H1 (cell line): ENCODE results near the gene DPEP3. TPM values are rescaled to one million over a fixed set of nuclear protein-coding genes. Genes with fewer than 3 reads are reported as not detected.

Experiments used
- BCL11A ChIP-seq, 2 experiments: IDR thresholded peaks; one replicate each; pipeline ENCODE4 v1.6.1; 2011; ENCODE audit warnings: low read depth in 2 of 2, low read length in 2 of 2, mild to moderate bottlenecking in 2 of 2
- CBX5 ChIP-seq: fragments of 300-800, 300-1000 bp; sonication (generic); IDR thresholded peaks from 2 replicates; pipeline ENCODE4 v1.7.1; 2016; ENCODE audit warnings: antibody characterized with exemption, low read length, low read depth
- EGR1 ChIP-seq: IDR thresholded peaks from 2 replicates; pipeline ENCODE4 v1.6.1; 2011; ENCODE audit warnings: low read depth, low read length, borderline replicate concordance
- EP300 ChIP-seq, 2 experiments: IDR thresholded peaks; 1 replicate in 1 of 2; 2 replicates in 1 of 2; pipeline ENCODE4 v1.6.1; 2011 to 2012; ENCODE audit warnings: low read depth in 2 of 2, low read length in 2 of 2, mild to moderate bottlenecking in 2 of 2, borderline replicate concordance in 1 of 2, inconsistent platforms in 1 of 2, moderate library complexity in 1 of 2
- GTF2F1 ChIP-seq: IDR thresholded peaks from 2 replicates; pipeline ENCODE4 v1.6.1; 2012; ENCODE audit warnings: low read depth, low read length, improper control_type of control experiment, borderline replicate concordance
- KDM1A ChIP-seq: fragments of 200-600, 300-600 bp; sonication (generic); IDR thresholded peaks from 2 replicates; pipeline ENCODE4 v1.7.1; 2016; ENCODE audit warnings: mild to moderate bottlenecking, low read length, borderline replicate concordance
- KDM4A ChIP-seq: IDR thresholded peaks from one replicate; pipeline ENCODE4 v1.7.1; 2012; ENCODE audit warnings: low read depth, mild to moderate bottlenecking, moderate library complexity, low read length, inconsistent platforms; ENCODE audit not compliant: severe bottlenecking
- NANOG ChIP-seq: IDR thresholded peaks from 2 replicates; pipeline ENCODE4 v1.6.1; 2011; ENCODE audit warnings: low read length, low read depth, mild to moderate bottlenecking, inconsistent platforms; ENCODE audit not compliant: insufficient read depth, poor library complexity, severe bottlenecking
- NRF1 ChIP-seq: IDR thresholded peaks from 2 replicates; pipeline ENCODE4 v1.6.1; 2011; ENCODE audit warnings: mild to moderate bottlenecking, low read depth, low read length, improper control_type of control experiment
- POLR2A ChIP-seq, 2 experiments: IDR thresholded peaks; 1 replicate in 1 of 2; 2 replicates in 1 of 2; pipeline ENCODE4 v1.6.1; 2011; ENCODE audit warnings: low read depth in 2 of 2, low read length in 2 of 2, mild to moderate bottlenecking in 2 of 2; ENCODE audit errors: control extremely low read depth in 1 of 2
- RBBP5 ChIP-seq: IDR thresholded peaks from 2 replicates; pipeline ENCODE4 v1.7.1; 2012; ENCODE audit warnings: low read depth, mild to moderate bottlenecking, inconsistent platforms, low read length, moderate library complexity, borderline replicate concordance
- RNF2 ChIP-seq: fragments of 200-900, 300-1000 bp; sonication (generic); IDR thresholded peaks from 2 replicates; pipeline ENCODE4 v1.7.1; 2016; ENCODE audit warnings: borderline replicate concordance, low read depth, mild to moderate bottlenecking, antibody characterized with exemption, low read length; ENCODE audit not compliant: poor library complexity, severe bottlenecking; ENCODE audit errors: missing control alignments
- SUZ12 ChIP-seq: fragments of 200-600 bp; sonication (generic); IDR thresholded peaks from 2 replicates; pipeline ENCODE4 v1.6.1; 2012; ENCODE audit warnings: mild to moderate bottlenecking, inconsistent platforms, low read length, moderate library complexity, mixed read lengths
- TAF7 ChIP-seq: optimal IDR thresholded peaks from 2 replicates; pipeline ENCODE3; 2011; ENCODE audit warnings: low read depth, mild to moderate bottlenecking, inconsistent platforms, low read length, moderate library complexity, borderline replicate concordance
- polyA plus RNA-seq, 7 experiments: library from polyadenylated mRNA; depleted of rRNA in 3 of 7; stranded (reverse) in 5 of 7; unstranded in 2 of 7; fragments of >200 nt in 5 of 7; fragments of 200-250 nt in 2 of 7; gene quantifications; 1 replicate in 5 of 7; 2 replicates in 1 of 7; 4 replicates in 1 of 7; pipeline versions ENCODE4 v1.2.1 to v1.2.3, GENCODE V29; 2011 to 2013; ENCODE audit warnings: missing spikeins in 2 of 7, mixed read lengths in 2 of 7
- total RNA-seq: library from RNA; stranded (reverse); fragmentation: NEBNext Ultra II Directional; extraction: Animal tissue kit (Norgen Biotek cat#: 25700); gene quantifications from 2 replicates; pipeline ENCODE4 v1.2.1, GENCODE V29; 2021
- TF ChIP-seq, protein P1 (sequence below): IDR thresholded peaks from 2 replicates; pipeline ENCODE4 v1.6.1; 2012; ENCODE audit warnings: inconsistent platforms
- TF ChIP-seq, protein P2 (sequence below), 3 experiments: IDR thresholded peaks; 1 replicate in 2 of 3; 2 replicates in 1 of 3; pipeline versions ENCODE4 v1.5.1 to v1.6.1; 2011; ENCODE audit warnings: low read length in 3 of 3, mild to moderate bottlenecking in 3 of 3, inconsistent platforms in 2 of 3, low read depth in 1 of 3, moderate library complexity in 1 of 3; ENCODE audit not compliant: insufficient read depth in 1 of 3; ENCODE audit errors: control extremely low read depth in 1 of 3
- TF ChIP-seq, protein P3 (sequence below): IDR thresholded peaks from 2 replicates; pipeline ENCODE4 v1.6.1; 2012; ENCODE audit warnings: low read length, inconsistent platforms

The DPEP3 gene
- total and polyA plus RNA-seq, 2 of the 8 experiments (the other 6 are each of a cell fraction or from before 2014, with no cell fraction given), result 6.5 to 9.9 TPM

DNA sequence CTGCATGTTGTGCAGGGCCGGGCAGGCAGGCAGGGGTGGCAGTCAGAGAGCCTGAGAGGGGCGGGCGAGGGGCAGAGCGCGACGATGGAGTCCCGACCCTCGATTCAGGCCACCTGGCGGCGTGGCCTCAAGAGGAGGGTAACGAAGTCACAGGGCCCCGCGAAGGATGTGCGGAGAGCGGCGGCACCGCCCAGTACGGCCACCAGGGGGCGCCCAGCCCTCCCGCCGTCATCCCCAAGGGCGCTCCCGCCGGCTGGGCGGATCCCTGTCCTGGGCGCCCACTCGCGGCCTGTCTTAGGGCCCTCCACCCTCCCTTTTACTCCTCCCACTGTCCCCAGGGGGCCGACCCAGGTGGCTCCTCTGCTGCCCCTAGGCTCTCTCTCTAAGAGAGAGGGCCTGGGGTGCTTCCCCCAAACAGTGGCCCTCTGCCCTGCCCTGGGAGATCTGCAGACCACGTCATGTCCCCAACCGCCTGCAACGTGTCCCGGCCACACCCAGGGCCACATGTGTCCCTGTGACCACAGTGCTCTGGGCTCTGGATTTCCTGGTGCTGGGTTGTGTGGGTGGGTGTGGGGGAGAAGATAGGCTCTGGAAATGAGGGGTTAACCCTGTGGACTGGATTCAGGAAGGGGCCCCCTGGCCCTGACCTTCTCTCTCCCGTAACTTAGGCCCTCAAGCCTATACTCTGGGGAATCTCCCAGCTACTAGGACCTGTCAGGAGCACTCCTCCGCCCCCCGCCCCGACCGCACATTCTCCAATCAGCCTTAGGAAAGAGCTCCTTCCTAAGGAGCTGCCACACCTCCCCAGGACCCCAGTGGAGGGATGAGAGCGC, 13.1 kb upstream of the DPEP3 start (continued):
- TF ChIP-seq BCL11A (IDR thresholded peaks at IDR 0.05; ENCODE audit: low read depth in 2 of 2, low read length in 2 of 2) (no peak), KDM4A (no peak), RBBP5 (no peak), RNF2 (no peak), KDM1A (no peak), TAF7 (peak; percentile 38), GTF2F1 (no peak), NANOG (no peak), EGR1 (peak; percentile 63), SUZ12 (no peak), EP300 (IDR thresholded peaks at IDR 0.05; ENCODE audit: borderline replicate concordance in 1 of 2, low read depth in 2 of 2, low read length in 2 of 2) (no peak), NRF1 (no peak), POLR2A (IDR thresholded peaks at IDR 0.05; ENCODE audit: control extremely low read depth in 1 of 2, low read depth in 2 of 2, low read length in 2 of 2) (no peak), CBX5 (no peak)
- TF ChIP-seq, protein P1, sequence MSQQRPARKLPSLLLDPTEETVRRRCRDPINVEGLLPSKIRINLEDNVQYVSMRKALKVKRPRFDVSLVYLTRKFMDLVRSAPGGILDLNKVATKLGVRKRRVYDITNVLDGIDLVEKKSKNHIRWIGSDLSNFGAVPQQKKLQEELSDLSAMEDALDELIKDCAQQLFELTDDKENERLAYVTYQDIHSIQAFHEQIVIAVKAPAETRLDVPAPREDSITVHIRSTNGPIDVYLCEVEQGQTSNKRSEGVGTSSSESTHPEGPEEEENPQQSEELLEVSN, result peak; percentile 95
- TF ChIP-seq, protein P2, sequence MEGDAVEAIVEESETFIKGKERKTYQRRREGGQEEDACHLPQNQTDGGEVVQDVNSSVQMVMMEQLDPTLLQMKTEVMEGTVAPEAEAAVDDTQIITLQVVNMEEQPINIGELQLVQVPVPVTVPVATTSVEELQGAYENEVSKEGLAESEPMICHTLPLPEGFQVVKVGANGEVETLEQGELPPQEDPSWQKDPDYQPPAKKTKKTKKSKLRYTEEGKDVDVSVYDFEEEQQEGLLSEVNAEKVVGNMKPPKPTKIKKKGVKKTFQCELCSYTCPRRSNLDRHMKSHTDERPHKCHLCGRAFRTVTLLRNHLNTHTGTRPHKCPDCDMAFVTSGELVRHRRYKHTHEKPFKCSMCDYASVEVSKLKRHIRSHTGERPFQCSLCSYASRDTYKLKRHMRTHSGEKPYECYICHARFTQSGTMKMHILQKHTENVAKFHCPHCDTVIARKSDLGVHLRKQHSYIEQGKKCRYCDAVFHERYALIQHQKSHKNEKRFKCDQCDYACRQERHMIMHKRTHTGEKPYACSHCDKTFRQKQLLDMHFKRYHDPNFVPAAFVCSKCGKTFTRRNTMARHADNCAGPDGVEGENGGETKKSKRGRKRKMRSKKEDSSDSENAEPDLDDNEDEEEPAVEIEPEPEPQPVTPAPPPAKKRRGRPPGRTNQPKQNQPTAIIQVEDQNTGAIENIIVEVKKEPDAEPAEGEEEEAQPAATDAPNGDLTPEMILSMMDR (IDR thresholded peaks at IDR 0.05; ENCODE audit: control extremely low read depth in 1 of 3, insufficient read depth in 1 of 3, low read depth in 1 of 3, low read length in 3 of 3), result peak; percentile 90 to 97 (median 94)
- TF ChIP-seq, protein P3, sequence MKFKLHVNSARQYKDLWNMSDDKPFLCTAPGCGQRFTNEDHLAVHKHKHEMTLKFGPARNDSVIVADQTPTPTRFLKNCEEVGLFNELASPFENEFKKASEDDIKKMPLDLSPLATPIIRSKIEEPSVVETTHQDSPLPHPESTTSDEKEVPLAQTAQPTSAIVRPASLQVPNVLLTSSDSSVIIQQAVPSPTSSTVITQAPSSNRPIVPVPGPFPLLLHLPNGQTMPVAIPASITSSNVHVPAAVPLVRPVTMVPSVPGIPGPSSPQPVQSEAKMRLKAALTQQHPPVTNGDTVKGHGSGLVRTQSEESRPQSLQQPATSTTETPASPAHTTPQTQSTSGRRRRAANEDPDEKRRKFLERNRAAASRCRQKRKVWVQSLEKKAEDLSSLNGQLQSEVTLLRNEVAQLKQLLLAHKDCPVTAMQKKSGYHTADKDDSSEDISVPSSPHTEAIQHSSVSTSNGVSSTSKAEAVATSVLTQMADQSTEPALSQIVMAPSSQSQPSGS, result no peak
